ENCODE results near the gene NKX2-3. TPM values are rescaled to one million over a fixed set of nuclear protein-coding genes. Genes with fewer than 3 reads are reported as not detected.
A peak's percentile ranks its signal among the peaks of the same experiment; 100 is the strongest.

The NKX2-3 gene
- total and polyA plus RNA-seq, 2 of the 8 experiments (the other 6 are each of a cell fraction or from before 2014, with no cell fraction given) = not detected

GRCh38 chr10:99537086-99537988, 4.6 kb downstream of the NKX2-3 start (continued):
- no peak for TF ChIP-seq CHD7 (IDR thresholded peaks at IDR 0.05; ENCODE audit: insufficient replicate concordance, low read length)
- no peak for TF ChIP-seq PHF8 (conservative IDR thresholded peaks at IDR 0.05; ENCODE audit: low read depth, low read length)
- no peak; the same call in 1 of the 2 replicates for TF ChIP-seq SUZ12 (IDR thresholded peaks at IDR 0.05; ENCODE audit: low read length)
- TF ChIP-seq SP4 (IDR thresholded peaks at IDR 0.05; ENCODE audit: low read length) = no peak
- TF ChIP-seq ASH2L (IDR thresholded peaks at IDR 0.05; ENCODE audit: low read length) = peak; percentile 28
- no peak for TF ChIP-seq SIN3A (conservative IDR thresholded peaks at IDR 0.05 in 1 of 2, IDR thresholded peaks at IDR 0.05 in 1 of 2; ENCODE audit: low read depth in 1 of 2, low read length in 2 of 2)
- peak; percentile 57; the same call in 1 of the 2 replicates for TF ChIP-seq YY1 (IDR thresholded peaks at IDR 0.05; ENCODE audit: low read depth, low read length)
